HEK293T (cell line): ENCODE measurements around the gene GTSE1.

Experiments
- BHLHE40 ChIP-seq: fragments of 450-650 bp; IDR thresholded peaks from 2 replicates; pipeline ENCODE4 v1.6.1; 2016; ENCODE audit warnings: mild to moderate bottlenecking, moderate library complexity, borderline replicate concordance
- ELF4 ChIP-seq: fragments of 450-650 bp; IDR thresholded peaks from 2 replicates; pipeline ENCODE4 v1.6.1; 2017; ENCODE audit warnings: antibody characterized with exemption
- FOXA1 ChIP-seq: fragments of 450-650 bp; IDR thresholded peaks from 2 replicates; pipeline ENCODE4 v1.6.1; 2016; ENCODE audit warnings: mild to moderate bottlenecking

DNA sequence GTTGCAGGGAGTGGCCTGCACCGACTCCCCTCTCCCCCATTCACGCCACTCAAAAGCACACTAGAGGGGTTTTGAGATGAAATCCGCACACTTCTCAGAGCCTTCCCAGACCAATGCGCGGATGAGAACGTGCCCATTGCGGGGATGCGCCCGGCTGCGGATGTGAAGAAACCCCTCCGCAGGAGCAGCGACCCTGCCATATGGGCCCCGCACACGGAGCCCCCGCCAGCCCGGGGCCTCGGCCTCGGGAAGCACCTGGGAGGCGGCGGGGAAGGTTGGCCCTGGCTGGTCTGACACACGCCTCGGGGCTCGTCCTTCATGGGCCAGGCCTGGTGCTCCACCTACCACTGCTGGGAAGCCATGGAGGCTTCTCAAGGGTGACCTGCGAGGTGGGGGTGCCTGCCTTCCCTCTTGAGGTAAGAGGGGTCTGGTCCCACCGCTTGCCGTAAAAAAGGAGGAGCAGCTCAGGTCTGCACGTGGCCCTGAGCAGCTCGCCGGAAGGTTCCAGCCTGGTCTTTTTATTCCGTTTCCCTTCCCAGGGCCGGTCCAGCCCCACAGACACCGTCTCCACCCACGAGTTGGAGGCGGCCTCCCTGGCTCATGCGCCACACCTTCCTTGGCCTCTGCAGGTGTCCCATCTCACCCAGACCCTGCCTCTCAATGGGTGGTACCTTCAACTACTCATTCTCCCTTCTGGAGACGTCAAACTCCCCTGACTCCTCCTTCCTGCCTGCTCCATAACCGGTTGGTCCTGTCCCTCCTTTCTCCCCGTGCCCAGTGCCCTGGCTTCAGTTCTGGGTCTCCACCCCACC, 78.2 kb downstream of the GTSE1 start:
- TF ChIP-seq ELF4 = no peak
- no peak for TF ChIP-seq BHLHE40
- no peak for TF ChIP-seq FOXA1
